Brain microvascular endothelial cell (primary cell): ENCODE measurements around the gene DIS3L2.

ENCODE experiments used
- DNase-seq: peaks from one replicate; pipeline ENCODE4 v3.0.0-alpha.2; 2020
- H3K27ac ChIP-seq: fragments of 250-450 bp; sonication (Bioruptor Pico); 2 replicates; pipeline ENCODE4 v1.5.1; 2020; ENCODE audit warnings: mild to moderate bottlenecking, moderate library complexity
- H3K27me3 ChIP-seq: fragments of 250-450 bp; sonication (Bioruptor Pico); replicated peaks from 2 replicates; pipeline ENCODE4 v1.5.1; 2020; ENCODE audit warnings: mild to moderate bottlenecking
- H3K36me3 ChIP-seq: fragments of 250-450 bp; sonication (Bioruptor Pico); replicated peaks from 2 replicates; pipeline ENCODE4 v1.5.1; 2020; ENCODE audit warnings: mild to moderate bottlenecking
- H3K4me3 ChIP-seq: 2 replicates; pipeline ENCODE4 v1.5.1; 2011; ENCODE audit warnings: low read depth, mild to moderate bottlenecking, control low read depth, low read length, moderate library complexity
- CTCF ChIP-seq: IDR thresholded peaks from 2 replicates; pipeline ENCODE4 v1.5.1; 2011; ENCODE audit warnings: low read depth, mild to moderate bottlenecking, moderate library complexity, low read length, control low read depth, inconsistent platforms; ENCODE audit errors: missing control alignments
- in situ Hi-C: cut with HindIII; loops from 2 replicates; pipeline ENCODE4 v1.10.0; 2017; ENCODE audit warnings: low sequenced_read_pairs, low pct_ligation_motif_present

Gene DIS3L2

GRCh38 chr2:232372231-232373208 lies 411.0 kb downstream of the DIS3L2 start:
- no peak for TF ChIP-seq CTCF
- Histone ChIP-seq H3K27ac (no peak overlapping the region), H3K36me3 (no peaks in the 10 kb centered on the region), H3K4me3 (no peak overlapping the region), H3K27me3 (peaks cover 17% of the 10 kb centered on the region)
- in situ Hi-C loops = no loop called here
- DNase-seq = peak; percentile 44

- Histone ChIP-seq H3K27me3 (peaks cover 17% of the 10 kb centered on the region), H3K36me3 (no peaks in the 10 kb centered on the region), H3K4me3 (no peak overlapping the region), H3K27ac (no peak overlapping the region)
- no peak for TF ChIP-seq CTCF
- in situ Hi-C loops = no loop called here
- DNase-seq = no peak
Measured at GRCh38 chr2:232374356-232374755, 412.8 kb downstream of the DIS3L2 start.

- in situ Hi-C loops = no loop called here
- H3K27ac ChIP-seq = no peak overlapping the region
- no peak for TF ChIP-seq CTCF
Measured at GRCh38 chr2:232375164-232375563, 413.7 kb downstream of the DIS3L2 start.

GRCh38 chr2:232376260-232376659 lies 414.7 kb downstream of the DIS3L2 start:
- in situ Hi-C loops = no loop called here
- DNase-seq = no peak
- H3K4me3 ChIP-seq = no peak overlapping the region

More at GRCh38 chr2:232375164-232375563, 413.7 kb downstream of the DIS3L2 start:
- Histone ChIP-seq H3K36me3 (no peaks in the 10 kb centered on the region), H3K4me3 (no peak overlapping the region), H3K27me3 (peaks cover 17% of the 10 kb centered on the region)
- no peak for DNase-seq

GRCh38 chr2:232376713-232377112 lies 415.2 kb downstream of the DIS3L2 start:
- no peaks in the 10 kb centered on the region for H3K36me3 ChIP-seq
- no peak overlapping the region for H3K4me3 ChIP-seq
- H3K27me3 ChIP-seq = peaks cover 22% of the 10 kb centered on the region
- in situ Hi-C loops = no loop called here
- DNase-seq = no peak
- no peak overlapping the region for H3K27ac ChIP-seq
- TF ChIP-seq CTCF = no peak

More at GRCh38 chr2:232376260-232376659, 414.7 kb downstream of the DIS3L2 start:
- no peak for TF ChIP-seq CTCF
- peaks cover 18% of the 10 kb centered on the region for H3K27me3 ChIP-seq
- no peaks in the 10 kb centered on the region for H3K36me3 ChIP-seq
- H3K27ac ChIP-seq = no peak overlapping the region
